GM06990 (cell line): ENCODE results near the gene ADGRE1.
"Not testable (repeated sequence)": the region's sequence is repeated elsewhere in the genome, so short reads cannot be mapped to it uniquely, and the experiment has no call there.

Source experiments
- DNase-seq: peaks from one replicate; pipeline ENCODE4 v3.0.0-alpha.2; 2011; ENCODE audit not compliant: insufficient read length; ENCODE audit errors: extremely low read depth
- H3K27me3 ChIP-seq: replicated peaks from 2 replicates; pipeline ENCODE4 v1.6.0; 2011; ENCODE audit warnings: low read length; ENCODE audit not compliant: control insufficient read depth, insufficient read depth
- H3K36me3 ChIP-seq: 2 replicates; pipeline ENCODE4 v1.5.1; 2011; ENCODE audit warnings: low read length; ENCODE audit not compliant: control insufficient read depth, insufficient read depth
- H3K4me3 ChIP-seq: replicated peaks from 2 replicates; pipeline ENCODE4 v1.5.1; 2011; ENCODE audit warnings: low read depth, mild to moderate bottlenecking, control low read depth, low read length
- CTCF ChIP-seq: IDR thresholded peaks from 2 replicates; pipeline ENCODE4 v1.5.1; 2011; ENCODE audit warnings: low read length, control low read depth, mild to moderate bottlenecking, inconsistent platforms; ENCODE audit not compliant: insufficient read depth, poor library complexity, severe bottlenecking

The ADGRE1 gene

GRCh38 chr19:6868351-6868750 is 19.0 kb upstream of the ADGRE1 start:
- Histone ChIP-seq H3K36me3 (no peaks in the 10 kb centered on the region), H3K27me3 (no peaks in the 10 kb centered on the region), H3K4me3 (no peak overlapping the region)
- no peak for DNase-seq
- no peak for TF ChIP-seq CTCF

DNA sequence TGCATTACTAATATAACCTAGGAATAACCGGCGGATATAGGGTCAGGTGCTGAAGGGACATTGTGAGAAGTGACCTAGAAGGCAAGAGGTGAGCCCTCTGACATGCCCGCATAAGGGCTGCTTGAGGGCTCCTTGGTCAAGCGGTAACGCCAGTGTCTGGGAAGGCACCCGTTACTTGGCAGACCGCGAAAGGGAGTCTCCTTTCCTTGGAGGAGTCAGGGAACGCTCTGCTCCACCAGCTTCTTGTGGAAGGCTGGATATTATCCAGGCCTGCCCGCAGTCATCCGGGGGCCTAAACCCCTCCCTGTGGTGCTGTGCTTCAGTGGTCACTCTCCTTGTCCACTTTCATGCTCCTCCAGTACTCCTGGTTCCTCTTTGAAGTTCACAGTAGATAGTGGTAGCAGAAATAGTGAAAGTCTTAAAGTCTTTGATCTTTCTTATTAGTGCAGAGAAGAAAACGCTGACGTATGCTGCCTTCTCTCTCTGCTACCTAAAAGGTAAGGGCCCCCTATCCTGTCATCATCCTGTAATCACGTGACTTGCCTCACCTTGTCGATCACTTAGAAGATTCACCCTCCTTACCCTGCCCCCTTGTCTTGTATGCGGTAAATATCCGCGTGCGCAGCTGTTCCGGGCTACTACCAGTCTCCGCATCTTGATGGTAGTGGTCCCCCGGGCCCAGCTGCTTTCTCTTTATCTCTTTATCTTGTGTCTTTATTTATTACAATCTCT is 18.1 kb upstream of the ADGRE1 start:
- DNase-seq, H3K4me3 ChIP-seq, H3K27me3 ChIP-seq, H3K36me3 ChIP-seq: not testable (repeated sequence)

DNA sequence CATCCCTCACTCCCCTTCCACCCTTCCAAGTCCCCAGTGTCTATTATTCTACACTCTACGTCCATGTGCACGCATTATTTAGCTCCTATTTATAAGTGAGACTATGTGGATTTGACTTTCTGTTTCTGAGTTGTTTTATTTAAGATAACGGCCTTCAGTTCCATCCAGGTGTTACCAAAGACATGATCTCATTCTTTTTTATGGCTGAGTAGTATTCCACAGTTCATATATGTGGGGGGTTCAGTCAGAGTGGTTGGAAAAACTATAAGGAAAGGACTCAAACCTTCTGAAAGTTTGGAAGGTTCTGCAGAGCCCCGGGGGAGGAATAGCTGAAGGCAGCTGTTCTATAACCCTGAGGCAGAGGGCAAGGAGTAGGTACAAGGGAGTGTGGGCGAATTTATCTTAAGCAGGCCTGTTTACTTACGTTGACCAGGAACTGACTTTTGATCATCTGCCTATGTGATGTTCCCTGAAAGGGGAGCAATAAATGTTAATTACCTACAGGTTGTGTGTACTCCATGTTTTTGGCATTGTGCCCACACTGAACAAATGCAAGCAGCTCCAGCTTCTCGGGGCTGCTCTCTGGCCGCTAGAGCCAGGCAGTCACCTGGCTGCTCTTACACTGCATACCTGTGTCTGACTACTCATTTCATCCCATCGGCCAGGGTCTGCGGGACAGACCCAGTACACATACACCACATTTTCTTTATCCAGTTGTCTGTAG is 13.5 kb upstream of the ADGRE1 start:
- H3K4me3 ChIP-seq: no peak overlapping the region
- no peaks in the 10 kb centered on the region for H3K27me3 ChIP-seq
- H3K36me3 ChIP-seq: no peaks in the 10 kb centered on the region
- no peak for TF ChIP-seq CTCF
- DNase-seq: no peak

- no peaks in the 10 kb centered on the region for H3K36me3 ChIP-seq
- no peaks in the 10 kb centered on the region for H3K27me3 ChIP-seq
- DNase-seq: no peak
- no peak for TF ChIP-seq CTCF
- no peak overlapping the region for H3K4me3 ChIP-seq
Measured at GRCh38 chr19:6875218-6875617, 12.2 kb upstream of the ADGRE1 start.

DNA sequence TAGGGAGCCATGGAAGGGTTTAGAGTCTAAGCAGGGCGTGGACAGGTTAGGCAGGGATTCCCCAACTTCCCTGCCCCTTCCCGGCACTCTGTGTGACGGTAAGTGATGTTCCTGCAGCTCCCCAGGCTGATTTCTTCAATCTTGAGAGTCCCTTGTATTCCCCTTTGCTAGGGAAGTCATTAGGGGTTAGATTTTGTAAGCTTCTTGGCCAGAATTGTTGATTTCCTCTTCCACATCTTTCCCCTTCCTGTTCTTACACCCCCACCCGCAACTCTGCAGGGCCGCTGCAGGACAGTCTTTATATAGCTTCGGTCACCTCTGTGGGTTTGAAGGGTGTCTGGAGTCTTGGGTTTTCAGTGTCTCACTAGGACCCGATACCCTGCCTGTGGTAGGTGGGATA is 10.6 kb upstream of the ADGRE1 start:
- Histone ChIP-seq H3K36me3 (no peaks in the 10 kb centered on the region), H3K27me3 (no peaks in the 10 kb centered on the region), H3K4me3 (no peak overlapping the region)
- no peak for DNase-seq
- no peak for TF ChIP-seq CTCF

DNA sequence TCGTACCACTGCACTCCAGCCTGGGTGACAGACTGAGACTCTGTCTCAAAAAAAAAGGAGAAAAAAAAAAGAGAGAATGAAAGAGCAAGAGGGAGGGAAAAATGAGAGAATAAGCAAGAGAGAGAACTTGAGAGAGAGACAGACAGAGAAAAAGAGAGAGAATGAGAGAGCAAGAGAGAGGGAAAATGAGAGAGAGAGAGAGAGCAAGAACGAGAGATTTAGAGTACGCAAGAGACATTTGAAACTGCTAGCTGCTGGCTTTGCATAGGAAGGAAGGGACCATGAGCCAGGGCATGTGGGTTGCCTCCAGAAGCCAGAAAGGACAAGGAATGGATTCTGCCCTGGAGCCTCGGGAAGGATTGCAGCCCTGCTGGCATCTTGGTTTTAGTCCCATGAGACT is 9.6 kb upstream of the ADGRE1 start:
- TF ChIP-seq CTCF: no peak
- DNase-seq: no peak
- Histone ChIP-seq H3K4me3 (no peak overlapping the region), H3K36me3 (no peaks in the 10 kb centered on the region), H3K27me3 (no peaks in the 10 kb centered on the region)
